Erythroblast (primary cell): ENCODE measurements around the gene DCP1B.

ENCODE experiments used
- GATA1 ChIP-seq: IDR thresholded peaks from 2 replicates; pipeline ENCODE4 v1.6.1; 2011; ENCODE audit warnings: low read depth, mild to moderate bottlenecking, control low read depth, low read length, moderate library complexity
- POLR2A ChIP-seq: IDR thresholded peaks from 2 replicates; pipeline ENCODE4 v1.6.1; 2011; ENCODE audit warnings: mild to moderate bottlenecking, low read length

DNA sequence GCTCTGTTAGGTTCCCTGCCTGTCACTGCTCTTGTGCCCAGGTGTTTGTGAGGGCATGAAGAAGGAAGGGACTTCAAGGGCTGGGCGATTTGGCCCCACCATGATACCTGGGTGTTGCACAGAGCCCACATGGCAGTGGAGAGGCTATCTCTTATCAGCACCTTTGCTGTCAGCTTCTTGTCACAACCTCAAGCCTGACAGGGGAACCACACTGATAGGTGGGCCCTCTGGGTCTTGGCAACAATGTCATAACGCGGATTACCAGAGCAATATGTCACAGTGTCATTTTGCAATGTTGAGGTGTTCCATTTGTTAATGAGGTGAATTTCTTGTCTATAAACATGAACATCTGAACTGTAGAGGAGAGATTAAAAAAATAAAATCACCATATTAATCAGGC is 25.6 kb upstream of the DCP1B start:
- no peak for TF ChIP-seq POLR2A
- TF ChIP-seq GATA1: no peak
